Spleen (tissue), 7 donors: ENCODE measurements around the gene ANKRD35.

ENCODE experiments used
- CTCF ChIP-seq, 11 experiments: fragments of 200-600 bp in 7 of 11; fragments of 450-650 bp in 4 of 11; sonication (generic) in 4 of 11; IDR thresholded peaks in 8 of 11; conservative IDR thresholded peaks in 3 of 11; 1 replicate in 7 of 11; 2 replicates in 4 of 11; pipeline versions ENCODE4 v1.4.0 to v1.8.0; 2016 to 2021; ENCODE audit warnings: antibody characterized with exemption in 11 of 11, inconsistent platforms in 4 of 11, mild to moderate bottlenecking in 1 of 11
- POLR2A ChIP-seq, 3 donors: fragments of 450-650 bp; IDR thresholded peaks; one replicate each; pipeline ENCODE4 v1.5.1; 2017; ENCODE audit warnings: antibody characterized with exemption in 3 of 3, mild to moderate bottlenecking in 1 of 3
- POLR2AphosphoS5 ChIP-seq, 3 donors: sonication (generic); formaldehyde crosslinking; IDR thresholded peaks; one replicate each; pipeline ENCODE4 v1.5.1; 2017; ENCODE audit warnings: antibody characterized with exemption in 3 of 3
- donor health status: DM: no; HTN: no; CAD: no; lungs with moderate emphysema.
- donor health status: DM: no; HTN: no; CAD: no.
- donor health status: DM: no; HTN: no; CAD: no.

GRCh38 chr1:145845144-145845513, 40.5 kb downstream of the ANKRD35 start:
- TF ChIP-seq CTCF (IDR thresholded peaks at IDR 0.05 in 8 of 11, conservative IDR thresholded peaks at IDR 0.05 in 3 of 11) (no peak), POLR2AphosphoS5 (IDR thresholded peaks at IDR 0.05) (no peak), POLR2A (IDR thresholded peaks at IDR 0.05) (no peak)
